ENCODE measurements around the gene TMEM267. TPM values are rescaled to one million over a fixed set of nuclear protein-coding genes. Genes with fewer than 3 reads are reported as not detected.
"Not testable (repeated sequence)": the region's sequence is repeated elsewhere in the genome, so short reads cannot be mapped to it uniquely, and the experiment has no call there.

TMEM267 gene, protein sequence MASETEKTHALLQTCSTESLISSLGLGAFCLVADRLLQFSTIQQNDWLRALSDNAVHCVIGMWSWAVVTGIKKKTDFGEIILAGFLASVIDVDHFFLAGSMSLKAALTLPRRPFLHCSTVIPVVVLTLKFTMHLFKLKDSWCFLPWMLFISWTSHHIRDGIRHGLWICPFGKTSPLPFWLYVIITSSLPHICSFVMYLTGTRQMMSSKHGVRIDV
- 9.9 TPM for polyA plus RNA-seq (ENCODE audit: insufficient read length)

DNA sequence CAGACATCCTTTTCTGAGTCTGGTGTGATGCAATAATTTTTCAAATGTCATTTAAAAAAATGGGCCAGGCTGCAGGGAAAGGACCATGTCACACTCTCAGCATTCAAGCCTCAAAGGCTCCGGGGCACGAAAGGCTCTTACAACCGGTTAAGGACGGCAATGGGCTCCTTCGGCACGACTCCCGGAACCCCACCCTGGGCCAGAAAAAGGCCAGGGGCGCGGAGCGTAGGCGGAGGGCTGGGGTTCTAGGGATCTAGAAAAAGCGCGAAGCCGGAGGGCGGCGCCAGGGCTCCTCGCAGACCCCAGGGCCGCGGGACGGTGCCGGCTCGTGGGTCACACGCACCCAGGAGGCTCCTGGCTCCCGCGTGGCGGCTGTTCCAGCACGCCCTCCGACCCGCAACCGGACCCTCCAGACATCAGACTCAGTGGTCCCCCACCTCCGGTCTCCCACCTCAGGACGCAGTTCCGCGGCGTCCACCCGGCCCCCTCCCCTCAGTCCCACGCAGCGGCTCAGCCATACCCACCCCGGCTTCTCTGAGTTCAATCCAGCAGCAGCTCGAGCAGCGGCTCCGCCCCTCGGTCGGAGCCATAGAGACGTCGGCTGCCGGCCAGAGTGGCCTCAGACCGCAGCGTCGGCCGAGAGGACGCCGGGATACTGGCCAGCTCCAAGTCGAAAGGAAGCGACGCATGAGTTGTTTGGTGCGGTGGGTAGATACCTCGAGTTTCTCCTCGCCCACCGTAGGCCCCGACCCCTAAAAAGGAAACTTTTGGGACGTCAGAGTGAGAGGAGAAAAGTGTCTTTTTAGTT, at the start of gene TMEM267:
TSS of gene TMEM267 (minus strand) at position 568 of the 808 bp plus-strand sequence. CDS start 29,896 bp downstream, outside the sequence.
- peak; percentile 97 for DNase-seq

DNA sequence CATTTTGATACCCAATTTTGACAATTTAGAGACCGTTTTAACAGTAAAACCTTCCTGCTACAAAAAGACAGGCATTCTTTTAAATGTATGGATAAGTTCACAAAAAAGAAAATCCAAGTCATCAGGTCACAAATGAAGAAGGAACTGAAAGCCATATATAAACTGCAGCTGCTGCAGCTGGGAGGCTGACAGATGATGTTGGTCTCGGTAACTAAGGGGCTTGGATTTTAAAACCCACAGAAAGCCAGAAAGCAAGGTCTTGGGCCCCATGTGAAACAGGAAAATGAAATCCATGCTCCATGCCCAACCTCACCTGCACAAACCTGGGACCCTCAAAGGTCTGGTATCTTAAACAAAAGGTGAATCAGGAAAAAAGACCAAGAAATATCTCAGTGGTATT, 47.0 kb upstream of the TMEM267 start:
- DNase-seq = no peak

DNA sequence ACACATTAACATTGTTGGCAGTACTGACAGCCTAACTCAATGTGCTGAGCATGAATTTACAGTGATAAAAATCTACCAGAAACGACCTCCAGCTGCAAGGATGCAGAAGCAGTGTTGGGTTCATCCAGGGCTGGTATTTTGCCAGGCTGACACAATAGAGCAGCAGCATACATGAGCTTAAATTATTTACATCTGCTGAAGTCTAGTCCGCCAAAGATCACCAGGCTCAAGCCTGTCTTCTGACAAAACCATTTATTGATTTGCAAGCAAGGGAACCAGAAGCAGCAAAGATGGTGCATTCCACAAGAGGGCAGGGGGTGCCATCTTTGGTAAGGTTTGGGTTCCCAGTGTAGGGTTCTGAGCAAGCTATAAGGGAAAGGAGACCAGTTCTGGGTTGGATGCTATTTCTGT, 40.0 kb upstream of the TMEM267 start:
- DNase-seq = no peak

- no peak for DNase-seq
Observed at GRCh38 chr5:43520615-43521014, 37.0 kb upstream of the TMEM267 start.

DNA sequence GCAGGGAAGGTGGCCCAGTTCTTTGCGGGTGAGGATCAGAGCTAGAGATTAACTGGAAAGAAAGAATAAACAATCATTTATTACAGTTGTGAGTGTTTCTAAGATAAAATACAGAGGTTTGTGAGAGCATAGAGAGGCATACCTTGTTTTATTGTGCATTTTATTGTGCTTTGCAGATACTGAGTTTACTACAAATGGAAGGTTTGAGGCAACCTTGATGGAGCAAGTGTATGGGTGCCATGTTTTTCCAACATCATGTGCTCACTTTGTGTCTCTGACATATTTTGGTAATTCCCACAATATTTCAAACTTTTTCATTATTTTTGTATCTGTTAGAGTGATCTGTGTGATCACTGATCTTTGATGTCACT, 32.0 kb upstream of the TMEM267 start:
- DNase-seq = no peak

- peak; percentile 95 for DNase-seq
Observed at GRCh38 chr5:43514816-43515677, 31.4 kb upstream of the TMEM267 start, which contains the start of gene C5orf34. TSS of gene C5orf34 (minus strand) at chr5:43515148. CDS start at chr5:43509339, 5,809 bp downstream.

GRCh38 chr5:43514471-43514815, 30.8 kb upstream of the TMEM267 start:
- no peak for DNase-seq

GRCh38 chr5:43514025-43514424, 30.4 kb upstream of the TMEM267 start:
- DNase-seq = no peak

GRCh38 chr5:43511062-43511461, 27.4 kb upstream of the TMEM267 start:
- not testable (repeated sequence) for DNase-seq

GRCh38 chr5:43498581-43498980, 14.9 kb upstream of the TMEM267 start:
- DNase-seq = no peak

DNA sequence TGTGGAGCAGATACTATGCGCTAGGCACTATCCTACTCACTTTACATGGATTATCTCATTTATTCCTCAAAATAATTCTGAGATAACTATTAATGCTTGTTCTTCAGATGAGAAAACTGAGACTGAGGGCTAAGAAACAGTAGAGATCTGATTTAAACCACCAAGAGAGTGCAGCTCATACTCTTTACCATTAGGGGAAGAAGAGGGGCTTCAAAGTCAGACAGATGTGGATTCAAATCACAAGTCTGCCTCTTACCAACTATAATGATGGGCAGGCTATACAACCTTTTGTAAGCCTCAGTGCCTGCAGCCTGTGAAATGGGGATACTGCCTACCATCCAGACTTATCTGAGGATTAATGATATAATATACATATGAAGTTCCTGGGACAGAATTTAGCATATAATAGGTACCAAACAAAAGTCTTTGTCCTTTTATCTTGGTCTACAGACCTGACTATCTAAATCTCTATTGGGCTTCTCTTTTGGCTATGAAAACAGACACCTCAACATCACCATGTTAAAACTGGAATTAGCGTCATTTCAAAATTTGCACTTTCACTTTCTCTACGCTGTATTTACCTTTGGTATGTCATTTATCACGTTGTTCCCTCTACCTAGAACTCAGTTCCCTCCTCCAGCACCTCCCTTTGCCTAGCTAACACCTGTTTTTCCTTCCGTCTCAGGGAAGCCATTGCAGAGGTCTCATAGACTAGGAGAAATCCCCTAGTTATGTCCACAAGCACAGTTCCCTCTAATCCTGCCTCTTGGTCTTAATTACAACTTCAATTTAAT, 13.8 kb upstream of the TMEM267 start:
- DNase-seq = no peak

DNA sequence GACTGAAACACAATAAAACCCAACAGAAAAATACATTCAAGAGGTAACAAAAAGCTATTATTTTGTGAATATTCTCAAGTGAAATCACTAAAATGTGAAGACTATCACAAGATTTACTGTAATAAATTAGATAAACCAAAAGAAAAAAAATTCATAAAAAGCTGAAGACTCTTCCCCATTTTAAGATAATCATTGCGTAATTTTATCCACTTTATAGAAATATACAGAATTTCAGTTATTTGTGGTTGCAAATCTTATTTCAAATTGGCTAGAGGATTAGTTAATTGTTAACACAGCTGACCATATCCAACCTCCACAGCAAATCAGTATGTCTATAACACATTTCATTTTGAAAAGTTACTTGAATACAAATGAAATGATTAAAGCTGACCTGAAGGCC, 7.7 kb upstream of the TMEM267 start:
- no peak for DNase-seq

GRCh38 chr5:43486353-43486752, 2.7 kb upstream of the TMEM267 start:
- no peak for DNase-seq

DNA sequence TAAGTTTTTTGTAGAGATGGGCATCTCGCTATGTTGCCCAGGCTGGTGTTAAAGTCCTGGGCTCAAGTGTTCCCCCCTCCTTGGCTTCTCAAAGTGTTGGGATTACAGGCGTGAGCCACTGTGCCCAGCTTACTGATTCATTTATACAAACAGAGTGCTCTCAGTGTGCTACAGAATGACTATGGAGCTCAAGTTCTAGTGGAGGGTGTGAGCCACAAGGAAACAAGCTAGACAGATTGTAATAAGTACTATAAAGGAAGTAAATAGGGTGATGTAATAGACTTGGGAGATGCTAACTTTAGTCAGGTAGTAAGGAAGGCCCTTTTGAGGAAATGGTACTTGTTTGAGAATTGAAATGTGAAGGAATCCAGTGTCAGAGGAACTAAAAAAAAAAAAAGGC, 1.7 kb upstream of the TMEM267 start:
- no peak for DNase-seq

DNA sequence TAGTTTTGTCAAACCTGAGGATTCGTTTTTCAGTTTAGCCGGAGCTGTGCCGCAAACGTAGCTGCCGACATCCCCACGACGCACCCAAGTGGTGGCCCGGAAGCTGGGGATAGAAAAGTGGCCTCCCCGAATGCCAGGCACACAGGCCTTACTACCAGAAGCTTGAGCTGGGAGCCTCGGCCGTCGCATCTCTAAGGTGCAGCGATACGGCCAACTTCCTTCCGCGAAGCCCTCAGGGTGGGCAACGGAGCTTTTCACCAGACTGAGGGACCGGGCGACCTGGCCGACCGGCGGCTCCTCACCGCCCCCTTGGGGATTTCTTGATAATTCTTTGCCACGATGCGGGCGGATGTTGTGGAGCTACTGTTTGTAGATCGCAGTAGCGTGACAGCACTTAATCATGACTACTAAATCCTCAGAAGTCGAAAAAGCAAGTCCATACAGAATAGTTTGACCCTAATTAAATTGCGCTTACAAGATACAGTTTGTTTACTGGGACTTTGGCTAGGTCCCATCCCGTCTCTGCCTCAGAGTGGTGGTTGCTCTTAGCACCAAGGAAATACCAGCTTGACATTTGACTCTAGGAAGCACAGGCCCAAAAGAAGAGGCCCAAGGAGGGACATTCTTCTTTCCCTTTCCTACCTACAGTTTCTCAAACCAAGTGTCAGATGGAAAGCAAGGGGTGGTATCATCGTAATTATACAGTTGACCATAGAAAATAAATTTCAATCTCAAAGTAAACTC, 613 bp upstream of the TMEM267 start:
- peak; percentile 82 for DNase-seq

GRCh38 chr5:43482490-43483297, 971 bp downstream of the TMEM267 start:
- peak; percentile 11 for DNase-seq

DNA sequence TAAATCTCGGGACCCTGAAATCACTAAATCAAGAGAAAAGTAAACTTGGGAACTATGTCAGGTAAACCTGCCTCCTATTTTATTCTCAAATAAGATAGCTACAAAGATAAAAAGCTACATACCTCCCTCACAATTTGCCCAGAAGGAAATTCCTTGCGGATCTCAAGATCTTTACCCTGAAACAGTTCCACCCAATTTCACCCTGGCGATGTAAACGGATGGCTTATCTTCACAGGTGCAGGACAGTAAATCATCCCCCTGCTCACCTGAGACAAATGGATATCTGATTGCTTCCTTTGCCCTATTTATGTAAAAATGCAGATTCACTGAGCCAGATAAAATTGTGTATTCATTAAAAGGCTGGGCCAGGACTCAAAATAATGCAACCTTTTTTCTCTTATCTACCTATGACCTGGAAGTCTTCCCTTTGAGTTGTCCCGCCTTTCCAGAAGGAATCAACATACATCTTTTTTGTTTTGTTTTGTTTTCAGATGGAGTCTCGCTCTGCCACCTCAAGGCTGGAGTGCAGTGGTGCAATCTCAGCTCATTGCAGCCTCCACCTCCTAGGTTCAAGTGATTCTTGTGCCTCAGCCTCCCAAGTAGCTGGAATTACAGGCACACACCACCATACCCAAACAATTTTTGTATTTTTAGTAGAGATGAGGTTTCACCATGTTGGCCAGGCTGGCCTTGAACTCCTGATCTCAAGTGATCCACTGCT, 13.8 kb downstream of the TMEM267 start:
- no peak for DNase-seq

- no peak for DNase-seq
Observed at GRCh38 chr5:43467100-43467499, 16.6 kb downstream of the TMEM267 start.

GRCh38 chr5:43465455-43465854, 18.2 kb downstream of the TMEM267 start:
- DNase-seq = not testable (repeated sequence)

GRCh38 chr5:43461066-43461465, 22.6 kb downstream of the TMEM267 start:
- DNase-seq = no peak

All from hindlimb muscle (tissue), 1 donor.